GM21515 (cell line): ENCODE measurements around the gene FICD.

Source experiments
- ATAC-seq: cut with Tn5 transposase; IDR thresholded peaks from one replicate; pipeline ENCODE4 v1.9.1; 2021; ENCODE audit not compliant: unreplicated experiment

The FICD gene

DNA sequence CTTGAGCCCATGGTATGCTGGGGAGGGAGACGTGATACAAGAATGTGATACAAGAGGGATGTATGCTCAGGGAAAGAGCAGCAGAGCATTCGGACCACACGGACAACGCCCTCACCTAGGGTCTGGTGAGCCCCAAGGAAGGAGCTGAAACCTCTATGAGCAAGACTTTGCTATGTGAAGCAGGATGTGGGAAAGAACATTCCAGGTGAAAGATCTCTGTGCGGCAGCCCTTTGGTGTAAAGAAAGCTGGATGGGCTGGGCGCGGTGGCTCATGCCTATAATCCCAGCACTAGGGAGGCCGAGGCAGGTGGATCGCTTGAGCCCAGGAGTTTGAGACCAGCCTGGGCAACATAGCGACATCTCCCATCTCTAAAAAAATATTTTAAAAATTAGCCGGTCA is 16.9 kb upstream of the FICD start:
- no peak for ATAC-seq

DNA sequence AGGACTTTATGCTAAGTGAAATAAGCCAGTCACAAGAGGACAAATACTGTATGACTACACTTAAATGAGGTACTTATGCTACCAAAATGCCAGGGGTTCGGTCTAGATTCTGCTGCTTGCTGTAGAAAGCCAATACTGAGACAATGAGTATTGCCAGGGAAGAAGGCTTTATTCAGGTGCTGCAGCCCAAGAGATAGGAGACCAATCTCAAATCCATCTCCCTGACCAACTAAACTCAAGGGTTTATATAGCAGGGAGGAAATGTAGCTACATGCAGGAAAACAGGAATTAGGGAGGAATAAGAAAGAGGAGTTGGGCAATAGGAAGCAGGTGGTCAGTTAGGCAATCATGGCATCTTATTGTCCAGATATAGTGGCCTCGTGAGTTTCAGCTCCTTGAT is 12.2 kb upstream of the FICD start:
- no peak for ATAC-seq

DNA sequence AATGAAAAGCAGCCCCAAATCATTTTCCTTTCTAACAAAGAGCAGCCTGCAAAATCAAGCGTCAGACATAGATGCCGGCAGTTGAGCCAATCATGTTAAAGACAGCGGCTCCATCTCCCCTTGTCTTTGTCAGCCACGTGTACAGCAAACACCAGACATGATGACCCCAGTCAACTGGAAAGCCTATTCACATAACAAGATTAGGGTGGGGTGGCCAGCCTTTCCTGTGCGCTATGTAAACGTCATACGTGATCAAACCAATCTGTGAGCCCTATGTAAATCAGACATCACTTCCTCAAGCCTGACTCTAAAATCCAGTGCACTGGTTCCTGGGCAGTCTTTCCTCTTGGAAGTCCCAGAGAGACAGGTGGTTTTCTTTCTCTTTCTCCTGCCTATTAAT is 9.9 kb upstream of the FICD start:
- ATAC-seq: no peak

DNA sequence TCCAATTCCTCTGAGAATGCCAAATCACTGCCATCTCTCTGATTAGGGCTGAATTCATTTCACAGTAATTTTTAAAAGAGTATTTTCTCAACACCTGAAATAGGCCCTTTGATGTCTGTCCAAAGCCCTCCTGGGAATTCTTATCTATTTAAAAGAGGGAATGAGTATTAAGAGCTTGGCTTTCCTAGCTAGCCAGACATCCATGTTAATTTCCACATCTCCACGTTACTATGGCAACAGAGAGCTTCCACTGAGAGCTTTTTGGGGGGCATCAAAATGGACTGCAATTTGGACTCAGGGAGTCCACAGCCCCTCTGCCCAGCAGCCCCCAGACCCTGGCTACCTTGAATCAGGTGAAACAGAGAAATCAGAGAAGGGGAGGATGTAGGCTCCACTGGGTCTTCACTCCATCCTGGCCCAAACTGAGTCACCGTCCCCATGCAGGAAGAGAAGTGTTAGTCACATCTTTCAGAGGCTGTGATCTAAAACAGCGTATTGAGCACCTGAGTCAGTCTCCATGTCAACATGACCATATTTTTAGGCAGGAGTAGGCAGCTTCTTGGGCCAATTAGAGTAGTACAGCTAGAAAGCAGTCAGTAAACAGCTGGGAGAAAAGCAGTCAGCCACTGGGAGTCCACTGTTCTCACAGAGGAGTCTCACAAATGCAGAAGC is 7.0 kb upstream of the FICD start:
- no peak for ATAC-seq

DNA sequence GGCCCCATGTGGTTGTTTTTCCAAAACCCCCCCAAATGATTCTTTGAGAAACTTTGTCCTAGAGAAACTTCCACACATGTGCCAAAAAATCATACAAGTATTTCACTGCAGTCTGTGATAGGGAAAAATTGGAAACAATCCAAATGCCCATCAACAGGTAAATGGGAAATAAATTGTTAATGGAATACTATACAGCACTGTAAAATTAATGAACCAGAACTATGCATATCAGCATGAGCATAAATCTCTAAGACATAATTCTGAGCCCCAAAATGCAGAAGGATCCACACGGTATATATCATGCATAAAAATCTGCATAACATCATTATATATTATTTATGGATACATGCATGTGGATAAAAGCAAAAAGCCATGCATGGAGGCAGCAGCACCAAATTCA is 5.3 kb upstream of the FICD start:
- ATAC-seq: no peak

DNA sequence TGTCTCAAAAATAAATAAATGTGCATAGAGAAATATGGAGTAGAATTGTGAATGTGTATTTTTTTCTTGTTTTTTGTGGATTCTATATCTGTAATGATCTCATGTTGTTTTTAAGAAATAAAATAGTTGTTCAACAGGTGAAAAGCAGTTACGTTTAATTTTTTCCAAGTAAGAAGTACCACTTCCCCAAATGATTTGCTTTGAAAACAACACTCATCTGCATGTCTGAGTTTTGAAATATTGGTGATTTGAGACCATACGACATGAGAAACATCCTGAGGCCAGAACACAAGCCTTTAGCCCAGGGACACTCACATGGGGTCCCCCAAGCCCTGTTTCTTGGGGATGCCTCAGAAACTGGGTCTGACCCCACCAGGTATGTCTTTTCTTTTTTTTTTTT is 4.2 kb upstream of the FICD start:
- no peak for ATAC-seq

DNA sequence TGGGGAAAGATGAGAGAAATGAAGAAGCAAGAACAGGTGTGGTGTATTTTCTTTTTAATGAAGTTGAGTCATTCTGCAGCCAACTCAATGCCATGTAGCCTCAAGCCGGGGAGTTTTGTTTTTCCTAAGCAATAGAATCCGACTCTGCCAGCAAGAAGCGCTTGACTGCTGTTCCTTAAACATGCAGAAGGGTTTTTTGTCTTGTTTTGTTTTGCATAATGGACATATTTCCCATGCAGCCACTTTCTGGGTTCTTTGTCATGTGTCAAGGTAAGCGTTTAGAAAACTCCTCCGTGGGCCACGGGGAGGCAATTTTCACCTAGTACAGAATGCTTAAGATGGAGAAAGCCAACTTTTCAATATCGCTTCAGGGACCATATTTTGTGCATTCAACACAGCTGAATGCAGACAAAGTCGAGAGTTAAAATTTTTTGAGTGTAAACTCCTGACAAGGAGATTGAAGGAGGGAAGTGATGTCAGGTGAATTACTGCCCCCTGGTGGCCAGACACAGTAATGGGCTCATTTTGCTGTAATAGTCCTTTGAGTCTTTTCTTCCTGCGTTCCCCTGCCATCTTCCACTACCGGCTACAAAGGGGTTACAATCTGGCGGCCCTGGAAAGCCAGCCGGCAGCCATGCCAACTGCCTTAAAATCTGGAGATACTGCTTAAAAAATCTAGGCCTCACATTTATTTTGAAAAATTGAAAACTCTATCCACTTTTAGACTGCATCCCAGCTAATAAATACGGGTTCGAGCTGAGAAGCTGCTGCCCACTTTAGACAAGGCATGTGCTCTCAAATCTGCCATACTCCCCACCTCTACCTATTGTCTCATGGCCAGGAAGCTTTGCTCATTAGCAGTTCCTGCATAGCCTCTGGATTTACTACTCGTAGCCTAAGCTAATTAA is 3.2 kb upstream of the FICD start:
- no peak for ATAC-seq

DNA sequence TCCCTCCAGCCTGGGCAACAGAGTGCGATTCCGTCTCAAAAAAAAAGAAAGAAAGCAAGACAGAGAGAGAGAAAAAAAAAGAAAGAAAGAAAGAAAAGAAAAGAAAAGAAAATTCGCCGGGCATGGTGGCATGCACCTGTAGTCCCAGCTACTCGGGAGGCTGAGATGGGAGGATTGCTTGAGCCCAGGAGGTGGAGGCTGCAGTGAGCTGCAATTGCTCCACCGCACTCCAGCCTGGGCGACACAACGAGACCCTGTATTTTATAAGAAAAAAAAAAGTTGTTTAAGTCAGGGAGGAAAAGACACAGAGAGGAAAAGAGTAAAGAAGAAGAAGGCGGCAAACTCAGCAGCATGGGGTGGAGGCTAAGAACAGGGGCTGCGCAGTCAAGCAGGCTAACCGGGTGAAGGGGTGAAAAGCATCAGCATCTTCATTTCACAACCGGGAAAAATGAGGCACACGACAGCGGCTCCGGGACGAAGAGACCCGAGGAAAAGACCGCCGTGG is 557 bp upstream of the FICD start:
- no peak for ATAC-seq

DNA sequence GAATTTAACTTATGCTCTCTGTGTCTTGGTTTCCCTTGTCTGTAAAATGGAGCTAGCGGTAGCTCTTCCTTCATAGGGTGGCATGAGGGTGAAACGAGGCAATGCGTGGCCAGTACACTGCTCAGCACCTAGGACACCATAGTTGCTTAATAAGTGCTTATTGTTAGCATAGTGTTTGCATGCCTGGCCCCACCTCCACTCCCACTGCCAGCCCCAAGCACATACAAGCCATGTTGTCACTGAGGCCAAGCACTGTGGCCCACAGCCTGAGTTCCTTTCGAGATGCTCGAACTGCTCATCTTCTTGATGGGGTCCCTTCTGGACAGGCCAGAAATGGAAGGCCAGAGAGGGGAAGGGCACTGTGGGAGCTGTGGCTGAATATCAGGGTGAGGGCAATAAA is 839 bp downstream of the FICD start:
- no peak for ATAC-seq

DNA sequence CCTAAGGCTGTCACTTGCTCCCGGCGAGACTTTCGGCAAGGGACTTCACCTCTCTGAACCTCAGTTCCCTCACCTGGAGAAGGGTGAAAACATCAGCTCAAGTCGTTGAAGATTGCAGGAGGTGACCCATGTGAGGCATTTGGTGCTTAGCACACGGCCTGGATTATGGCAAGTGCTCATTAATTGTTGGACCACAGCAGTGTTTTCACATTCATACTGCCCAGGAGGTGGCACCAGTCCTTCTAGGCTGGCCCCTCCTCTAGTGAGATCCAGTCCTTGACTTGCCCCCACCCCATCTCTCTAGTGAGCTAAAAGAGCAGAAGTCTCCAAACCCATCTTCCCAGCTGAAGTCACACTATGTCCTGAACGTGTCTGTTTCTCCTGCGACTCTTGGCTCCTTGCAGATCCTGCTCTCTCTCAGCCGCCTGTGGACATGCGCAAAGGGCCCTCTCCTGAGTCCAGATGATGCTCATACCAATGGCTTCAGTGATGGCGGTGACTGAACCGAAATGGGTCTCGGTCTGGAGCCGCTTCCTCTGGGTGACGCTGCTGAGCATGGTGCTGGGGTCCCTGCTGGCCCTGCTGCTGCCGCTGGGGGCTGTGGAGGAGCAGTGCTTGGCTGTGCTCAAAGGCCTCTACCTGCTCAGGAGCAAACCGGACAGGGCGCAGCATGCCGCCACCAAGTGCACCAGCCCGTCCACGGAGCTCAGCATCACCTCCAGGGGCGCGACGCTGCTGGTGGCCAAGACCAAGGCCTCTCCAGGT is 1.6 kb downstream of the FICD start:
- ATAC-seq: no peak

DNA sequence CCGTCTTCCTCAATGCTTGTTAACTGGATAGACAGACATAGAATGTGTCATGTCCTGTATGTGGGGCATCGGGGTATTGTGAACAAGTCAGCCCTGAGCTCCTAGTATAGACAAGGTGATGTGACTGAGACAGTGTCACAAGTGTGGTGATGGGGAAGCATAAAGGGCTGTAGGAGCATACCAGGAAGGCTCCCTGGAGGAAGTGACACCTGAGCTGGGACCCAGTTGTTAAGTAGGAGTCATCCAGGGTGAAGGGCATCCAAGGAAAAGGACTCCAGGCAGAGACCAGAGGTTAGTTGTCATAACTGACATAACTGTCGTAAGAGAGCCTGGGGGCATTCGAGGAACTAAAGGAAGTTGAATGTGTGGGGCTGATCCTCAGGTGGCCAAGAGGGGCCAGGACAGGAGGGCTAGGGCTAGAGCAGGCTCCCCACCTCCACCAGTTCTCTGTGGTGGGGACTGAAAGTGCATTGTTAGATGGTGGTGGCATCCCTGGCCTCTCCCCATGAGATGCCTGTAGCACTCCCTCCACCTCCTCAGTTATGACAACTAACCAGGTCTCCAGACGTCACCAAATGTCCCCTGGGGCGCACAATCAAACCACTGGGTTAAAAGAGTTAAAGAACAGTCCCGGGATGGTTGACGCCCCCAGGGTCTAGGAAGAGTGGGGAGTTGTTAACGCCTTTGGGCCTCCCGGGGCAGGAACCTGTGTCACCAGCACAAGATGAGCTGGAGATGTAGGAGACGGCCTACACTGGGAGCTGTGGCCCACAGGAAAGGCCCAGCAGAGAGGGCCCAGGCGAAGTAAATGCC is 2.4 kb downstream of the FICD start:
- no peak for ATAC-seq

DNA sequence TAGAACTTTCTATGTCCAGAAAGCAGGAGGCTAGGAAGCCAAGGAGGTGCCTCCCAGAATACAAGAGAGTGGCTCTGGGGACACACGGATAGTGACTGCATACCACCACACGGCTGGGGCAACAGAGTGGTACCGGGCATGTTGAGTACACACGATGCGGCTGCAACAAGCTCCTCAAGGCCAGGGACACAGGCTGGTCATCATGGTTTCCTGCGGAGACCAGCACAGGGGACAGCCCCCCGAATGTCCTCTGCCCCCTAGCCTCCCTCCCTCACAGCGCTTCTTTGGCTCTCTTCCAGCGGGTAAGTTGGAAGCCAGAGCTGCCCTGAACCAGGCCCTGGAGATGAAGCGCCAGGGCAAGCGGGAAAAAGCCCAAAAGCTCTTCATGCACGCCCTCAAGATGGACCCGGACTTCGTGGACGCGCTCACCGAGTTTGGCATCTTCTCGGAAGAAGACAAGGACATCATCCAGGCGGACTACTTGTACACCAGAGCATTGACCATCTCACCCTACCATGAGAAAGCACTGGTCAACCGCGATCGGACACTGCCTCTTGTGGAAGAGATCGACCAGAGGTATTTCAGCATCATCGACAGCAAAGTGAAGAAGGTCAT is 3.1 kb downstream of the FICD start:
- no peak for ATAC-seq

DNA sequence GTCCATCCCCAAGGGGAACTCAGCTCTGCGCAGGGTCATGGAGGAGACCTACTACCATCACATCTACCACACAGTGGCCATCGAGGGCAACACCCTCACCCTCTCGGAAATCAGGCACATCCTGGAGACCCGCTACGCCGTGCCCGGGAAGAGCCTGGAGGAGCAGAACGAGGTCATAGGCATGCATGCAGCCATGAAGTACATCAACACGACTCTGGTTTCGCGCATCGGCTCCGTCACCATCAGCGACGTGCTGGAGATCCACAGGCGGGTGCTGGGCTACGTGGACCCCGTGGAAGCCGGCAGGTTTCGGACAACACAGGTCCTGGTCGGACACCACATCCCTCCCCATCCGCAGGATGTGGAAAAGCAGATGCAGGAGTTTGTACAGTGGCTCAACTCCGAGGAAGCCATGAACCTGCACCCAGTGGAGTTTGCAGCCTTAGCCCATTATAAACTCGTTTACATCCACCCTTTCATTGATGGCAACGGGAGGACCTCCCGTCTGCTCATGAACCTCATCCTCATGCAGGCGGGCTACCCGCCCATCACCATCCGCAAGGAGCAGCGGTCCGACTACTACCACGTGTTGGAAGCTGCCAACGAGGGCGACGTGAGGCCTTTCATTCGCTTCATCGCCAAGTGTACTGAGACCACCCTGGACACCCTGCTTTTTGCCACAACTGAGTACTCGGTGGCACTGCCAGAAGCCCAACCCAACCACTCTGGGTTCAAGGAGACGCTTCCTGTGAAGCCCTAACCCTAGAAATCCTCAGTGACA is 3.8 kb downstream of the FICD start:
- ATAC-seq: no peak

DNA sequence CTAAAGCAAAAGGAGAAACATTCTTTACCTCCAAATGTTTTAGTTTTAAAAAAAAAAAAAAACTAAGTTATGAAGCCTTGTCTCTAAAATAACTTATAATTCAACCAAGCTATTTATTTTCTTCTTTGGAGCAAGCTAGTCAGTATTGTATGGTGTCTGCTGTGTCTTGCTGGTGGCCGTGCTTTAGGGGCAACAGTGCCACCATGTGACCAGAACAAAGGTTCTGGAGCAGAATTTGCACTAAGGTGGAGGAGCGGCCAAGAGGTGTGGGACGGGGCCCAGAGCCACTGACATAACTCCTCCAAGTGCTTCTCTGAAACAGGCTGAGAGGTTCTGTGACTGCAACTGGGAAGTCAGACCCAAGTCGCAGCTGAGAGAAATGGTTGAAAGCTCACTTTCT is 4.5 kb downstream of the FICD start:
- no peak for ATAC-seq

DNA sequence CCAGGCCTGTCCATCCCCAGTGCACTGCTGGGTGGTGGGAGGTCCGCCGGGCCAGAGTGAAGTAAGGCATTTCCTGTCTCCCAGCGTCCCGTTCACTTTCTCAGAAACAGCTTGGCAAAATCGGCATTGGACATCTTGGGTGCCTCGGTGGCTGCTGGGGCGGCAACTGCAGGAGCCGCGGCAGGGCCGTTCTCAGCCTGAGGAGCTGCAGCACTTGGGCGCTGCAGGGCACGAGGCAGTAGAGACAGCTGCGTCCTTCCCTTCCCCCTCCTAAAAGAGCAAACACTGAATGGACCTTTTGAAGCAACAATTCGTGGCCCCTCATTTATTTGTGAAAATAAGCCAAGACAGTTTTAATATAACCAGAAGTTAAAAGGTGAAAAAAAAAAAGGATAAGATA is 8.3 kb downstream of the FICD start:
- no peak for ATAC-seq

DNA sequence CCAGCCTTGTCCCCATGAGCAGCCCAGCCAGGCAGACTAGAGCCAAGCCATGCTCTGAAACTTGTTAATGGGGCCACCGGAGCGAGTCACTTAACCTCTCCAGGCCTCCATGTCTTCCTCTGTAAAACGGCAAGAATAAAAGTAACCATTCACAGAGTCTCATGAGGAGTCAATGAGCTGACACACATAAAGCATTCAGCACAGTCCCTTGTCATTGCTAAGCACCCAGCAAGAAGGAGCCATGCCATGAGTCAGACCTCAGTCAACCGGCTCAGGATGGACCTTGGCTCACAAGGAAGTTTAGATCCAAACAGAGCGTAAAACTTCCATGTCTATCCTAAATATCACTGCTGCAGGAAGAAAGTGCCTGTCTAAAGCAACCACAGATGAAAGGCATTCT is 10.6 kb downstream of the FICD start:
- ATAC-seq: no peak

DNA sequence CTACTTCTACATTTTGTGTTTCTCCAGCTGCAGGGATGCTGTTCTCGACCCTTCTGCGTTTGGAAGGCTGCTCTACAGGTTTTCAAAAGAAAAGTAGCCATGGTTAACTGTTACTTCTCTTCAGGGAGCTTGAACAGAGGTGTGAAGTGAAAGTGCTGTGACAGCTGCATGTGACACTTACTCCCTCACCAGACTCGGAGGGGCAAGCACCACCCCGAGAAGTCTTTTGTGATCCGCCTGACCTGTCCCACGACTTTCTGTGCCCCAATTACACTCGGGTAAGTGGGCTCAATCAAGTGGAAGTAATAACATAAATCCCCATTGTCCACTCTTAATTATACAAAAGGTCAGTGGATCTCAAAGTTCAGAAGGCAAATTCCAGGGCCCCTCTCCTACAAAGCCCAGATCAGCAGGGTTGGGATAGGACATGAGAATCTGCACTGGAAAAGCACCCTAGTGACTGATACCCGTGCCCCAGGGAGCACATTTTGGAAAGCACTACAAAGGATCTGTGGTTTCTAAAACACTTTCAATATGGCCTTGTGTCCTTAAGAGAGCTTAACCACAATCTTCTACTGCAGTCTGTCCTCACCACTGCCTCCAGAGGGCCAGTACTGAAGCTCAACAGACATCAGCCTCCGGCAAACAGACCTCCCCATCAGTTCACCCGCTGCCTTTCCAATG is 11.5 kb downstream of the FICD start:
- no peak for ATAC-seq

DNA sequence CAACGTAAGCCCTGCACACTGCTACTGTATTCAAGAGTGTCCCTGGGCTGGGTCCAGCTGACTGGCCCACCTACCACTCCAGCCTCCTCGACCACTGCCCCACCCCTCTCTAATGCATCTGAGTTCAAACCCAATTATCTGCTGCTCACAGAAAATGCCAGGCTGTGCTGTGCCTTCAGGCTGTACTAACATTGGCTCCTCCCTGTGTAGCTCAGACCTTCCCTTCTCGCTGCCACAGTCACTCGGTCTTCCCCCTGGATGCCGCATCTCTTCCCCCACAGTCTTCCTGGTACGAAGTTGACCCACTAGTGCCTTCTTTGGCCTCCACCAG is 12.1 kb downstream of the FICD start:
- ATAC-seq: no peak

DNA sequence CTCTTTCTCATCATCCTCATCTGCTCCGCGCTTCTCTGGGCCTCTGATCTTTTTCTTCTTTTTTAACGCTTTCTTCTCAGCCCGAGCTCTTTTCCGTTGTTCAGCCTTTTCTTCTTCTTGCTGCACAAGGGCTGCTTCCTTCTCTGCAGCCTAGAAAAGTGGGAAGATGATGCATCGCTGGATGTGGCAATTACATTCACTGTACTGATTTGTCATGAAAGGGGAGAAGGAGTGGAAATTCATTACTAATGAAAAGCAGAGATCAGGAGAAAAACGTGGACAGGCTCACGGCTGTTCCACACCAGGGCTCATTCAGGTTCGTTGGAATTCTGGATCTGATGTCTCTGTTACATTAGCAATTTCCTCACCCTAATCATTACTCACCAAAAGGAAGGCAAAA is 15.1 kb downstream of the FICD start:
- ATAC-seq: no peak
